Measurements from ENCODE around the gene SHISA6. TPM values are rescaled to one million over a fixed set of nuclear protein-coding genes. Genes with fewer than 3 reads are reported as not detected.

SHISA6 gene
- total RNA-seq, 4 donors from 2014 or later: 0.13 to 8.8 (median 0.32) TPM

DNA sequence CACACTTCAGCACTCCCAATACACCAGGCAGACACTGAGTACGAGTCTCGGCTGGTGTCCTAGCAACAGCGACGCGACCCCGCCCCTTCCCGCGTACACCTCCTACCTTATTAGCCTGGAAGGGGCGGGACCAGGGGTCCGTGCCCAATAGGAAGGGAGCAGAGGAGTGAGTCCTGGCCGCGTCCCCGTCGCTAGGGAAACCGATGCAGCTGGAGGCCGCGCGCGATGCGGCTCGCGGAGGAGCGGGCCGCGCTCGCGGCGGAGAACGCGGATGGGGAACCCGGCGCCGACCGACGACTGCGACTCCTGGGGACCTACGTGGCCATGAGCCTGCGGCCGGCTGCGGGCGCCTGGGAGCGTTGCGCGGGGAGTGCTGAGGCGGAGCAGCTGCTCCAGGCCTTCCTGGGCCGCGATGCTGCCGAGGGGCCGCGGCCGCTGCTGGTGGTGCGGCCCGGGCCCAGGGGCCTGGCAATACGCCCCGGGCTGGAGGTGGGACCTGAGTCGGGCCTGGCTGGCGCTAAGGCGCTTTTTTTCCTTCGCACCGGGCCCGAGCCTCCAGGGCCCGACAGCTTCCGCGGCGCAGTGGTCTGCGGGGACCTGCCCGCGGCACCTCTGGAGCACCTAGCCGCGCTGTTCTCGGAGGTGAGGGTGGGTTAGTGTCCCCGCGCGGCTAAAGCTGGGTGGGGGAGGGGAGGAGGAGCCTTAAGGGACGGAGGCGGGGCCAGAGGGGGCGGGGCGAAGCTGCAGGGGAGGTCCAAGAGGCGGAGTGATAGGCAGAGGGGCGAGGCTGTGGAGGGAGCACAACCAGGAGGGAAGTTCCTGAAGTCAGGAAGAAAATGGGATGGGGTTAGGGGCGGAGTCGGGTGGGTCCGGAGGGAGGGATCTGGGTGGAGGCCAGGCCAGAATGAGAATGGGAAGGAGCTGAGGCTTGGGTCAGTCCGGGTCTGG lies 357.5 kb downstream of the SHISA6 start, which contains the start of gene DNAH9:
TSS of gene DNAH9 (plus strand) at position 197 of the 948 bp plus-strand sequence. CDS start at position 226, 29 bp downstream.
- DNase-seq (ENCODE audit: low spot score) (peak; percentile 94), ATAC-seq (ENCODE audit: low FRiP score) (peak; percentile 99)
- TF ChIP-seq, protein P1, sequence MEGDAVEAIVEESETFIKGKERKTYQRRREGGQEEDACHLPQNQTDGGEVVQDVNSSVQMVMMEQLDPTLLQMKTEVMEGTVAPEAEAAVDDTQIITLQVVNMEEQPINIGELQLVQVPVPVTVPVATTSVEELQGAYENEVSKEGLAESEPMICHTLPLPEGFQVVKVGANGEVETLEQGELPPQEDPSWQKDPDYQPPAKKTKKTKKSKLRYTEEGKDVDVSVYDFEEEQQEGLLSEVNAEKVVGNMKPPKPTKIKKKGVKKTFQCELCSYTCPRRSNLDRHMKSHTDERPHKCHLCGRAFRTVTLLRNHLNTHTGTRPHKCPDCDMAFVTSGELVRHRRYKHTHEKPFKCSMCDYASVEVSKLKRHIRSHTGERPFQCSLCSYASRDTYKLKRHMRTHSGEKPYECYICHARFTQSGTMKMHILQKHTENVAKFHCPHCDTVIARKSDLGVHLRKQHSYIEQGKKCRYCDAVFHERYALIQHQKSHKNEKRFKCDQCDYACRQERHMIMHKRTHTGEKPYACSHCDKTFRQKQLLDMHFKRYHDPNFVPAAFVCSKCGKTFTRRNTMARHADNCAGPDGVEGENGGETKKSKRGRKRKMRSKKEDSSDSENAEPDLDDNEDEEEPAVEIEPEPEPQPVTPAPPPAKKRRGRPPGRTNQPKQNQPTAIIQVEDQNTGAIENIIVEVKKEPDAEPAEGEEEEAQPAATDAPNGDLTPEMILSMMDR (IDR thresholded peaks at IDR 0.05): no peak

DNA sequence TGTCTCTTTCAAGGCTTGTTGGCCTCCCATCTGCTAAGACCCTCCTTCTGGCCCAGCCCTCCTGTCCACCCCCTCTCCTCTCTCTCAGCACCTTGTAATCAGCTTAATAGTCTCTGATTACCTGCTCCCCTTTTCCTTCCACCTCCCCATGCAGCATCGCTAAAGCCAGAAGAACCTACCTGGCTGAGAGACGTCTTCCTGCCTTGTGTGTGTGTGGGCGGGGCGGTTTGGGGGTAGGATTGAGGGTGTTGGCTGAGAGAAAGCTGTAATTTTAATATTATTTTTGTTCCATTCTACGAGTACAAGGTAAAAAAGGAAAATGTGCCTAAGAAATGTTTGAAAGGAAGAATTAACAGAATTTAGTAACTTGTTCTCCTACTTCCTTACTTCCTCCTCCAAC lies 360.6 kb downstream of the SHISA6 start:
- ATAC-seq (ENCODE audit: low FRiP score) (no peak), DNase-seq (ENCODE audit: low spot score) (no peak)

DNA sequence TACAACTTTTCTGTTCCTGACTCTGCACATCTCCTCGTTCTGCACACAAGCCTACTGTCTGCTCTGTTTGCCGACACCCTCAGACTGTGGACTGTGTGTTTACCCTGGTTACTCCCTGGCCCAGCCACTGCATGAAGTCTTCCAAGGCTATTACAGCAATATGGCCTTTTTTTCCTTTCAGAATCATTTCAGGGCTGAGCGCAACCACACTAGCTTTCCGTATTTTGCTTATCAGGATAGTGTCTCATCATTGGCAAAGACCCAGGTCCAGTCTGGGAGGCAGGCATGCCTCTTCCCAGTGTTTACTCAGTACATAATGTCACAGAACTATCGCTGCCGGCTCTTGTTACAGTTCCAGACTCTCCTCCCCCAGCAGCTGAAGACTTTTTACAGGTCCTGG lies 367.4 kb downstream of the SHISA6 start:
- peak; percentile 95 for ATAC-seq (ENCODE audit: low FRiP score)
- no peak for DNase-seq (ENCODE audit: low spot score)
- TF ChIP-seq, protein P1 (IDR thresholded peaks at IDR 0.05): no peak

More for the DNA sequence above, 360.6 kb downstream of the SHISA6 start:
- TF ChIP-seq, protein P1 (IDR thresholded peaks at IDR 0.05): no peak

DNA sequence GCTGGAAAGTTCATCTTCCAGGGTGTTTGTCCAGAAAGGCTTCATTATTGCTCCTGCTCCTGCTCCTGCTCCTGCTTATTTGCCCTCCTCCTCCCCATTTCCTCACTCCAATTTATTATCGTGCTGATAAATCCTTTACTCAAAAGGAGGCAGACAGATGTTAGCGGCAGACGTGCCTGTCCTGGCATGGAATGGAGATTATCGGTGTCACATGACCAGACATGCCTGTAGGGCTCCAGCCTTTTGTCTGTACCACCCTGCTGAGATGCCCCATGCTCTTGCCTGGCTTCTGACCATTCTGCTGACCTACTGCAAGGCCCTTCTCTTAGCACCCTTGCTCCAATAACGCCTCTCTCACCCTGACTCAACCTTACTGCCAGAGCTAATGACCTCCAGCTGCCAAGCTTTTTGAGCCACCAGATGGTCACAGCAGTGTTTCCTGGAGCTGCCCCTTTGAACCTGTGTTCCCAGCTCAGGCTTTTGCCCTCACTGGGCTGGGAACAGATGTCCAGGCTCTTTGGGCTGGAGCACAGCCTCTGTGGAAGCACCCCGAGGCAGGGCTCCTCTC lies 370.1 kb downstream of the SHISA6 start:
- TF ChIP-seq, protein P1 (IDR thresholded peaks at IDR 0.05): no peak
- no peak for ATAC-seq (ENCODE audit: low FRiP score)
- no peak for DNase-seq (ENCODE audit: low spot score)

DNA sequence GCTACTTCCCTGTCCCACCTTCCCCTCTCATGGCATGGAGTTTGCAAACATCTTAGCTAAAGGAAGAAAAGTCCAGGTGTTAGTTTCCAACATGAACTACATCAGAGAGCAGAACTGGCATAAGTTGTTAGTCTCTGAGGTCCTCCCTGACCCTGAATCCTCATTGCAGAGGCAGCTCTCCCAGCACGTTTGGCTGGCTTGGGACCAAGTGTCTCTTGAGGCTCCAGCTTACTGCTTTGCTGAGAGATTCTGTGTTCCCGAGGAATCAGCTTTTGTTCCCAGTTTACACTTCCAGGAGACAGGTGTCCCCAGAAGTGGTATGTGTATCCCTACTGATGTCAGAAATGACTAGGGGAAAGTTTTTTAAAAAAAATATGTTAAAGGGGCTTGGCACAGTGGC lies 371.9 kb downstream of the SHISA6 start:
- TF ChIP-seq, protein P1 (IDR thresholded peaks at IDR 0.05): no peak
- DNase-seq (ENCODE audit: low spot score) (no peak), ATAC-seq (ENCODE audit: low FRiP score) (no peak)
